Keratinocyte (primary cell): ENCODE results near the gene HLA-DRB1. TPM values are rescaled to one million over a fixed set of nuclear protein-coding genes. Genes with fewer than 3 reads are reported as not detected.

Experiments used
- DNase-seq: peaks from one replicate; pipeline ENCODE4 v3.0.0-alpha.2; 2011; ENCODE audit warnings: low read depth, missing footprints, low spot score
- FAIRE-seq: peaks from 2 replicates; lab custom pipeline; 2011; peaks lifted over from hg19 to GRCh38; lab: Jason Lieb, UNC
- H2AFZ ChIP-seq: 2 replicates; pipeline ENCODE4 v1.6.0; 2012; ENCODE audit warnings: low read length, control low read depth, inconsistent platforms; ENCODE audit not compliant: control insufficient read depth
- H3K27ac ChIP-seq: 2 replicates; pipeline ENCODE4 v1.5.1; 2011; ENCODE audit warnings: low read length; ENCODE audit not compliant: control insufficient read depth, insufficient read depth
- H3K27me3 ChIP-seq: 3 replicates; pipeline ENCODE4 v1.6.0; 2011; ENCODE audit warnings: low read length; ENCODE audit not compliant: control insufficient read depth, insufficient read depth; ENCODE audit errors: extremely low read depth
- H3K36me3 ChIP-seq, 2 experiments: 2 replicates in 1 of 2; 3 replicates in 1 of 2; pipeline ENCODE4 v1.5.1; 2011; ENCODE audit warnings: low read length in 2 of 2, mild to moderate bottlenecking in 1 of 2; ENCODE audit not compliant: control insufficient read depth in 2 of 2, insufficient read depth in 2 of 2; ENCODE audit errors: extremely low read depth in 1 of 2
- H3K4me1 ChIP-seq: 3 replicates; pipeline ENCODE4 v1.5.1; 2011; ENCODE audit warnings: low read length; ENCODE audit not compliant: control insufficient read depth, insufficient read depth; ENCODE audit errors: extremely low read depth
- H3K4me2 ChIP-seq: 3 replicates; pipeline ENCODE4 v1.6.0; 2011; ENCODE audit warnings: low read depth, low read length; ENCODE audit not compliant: control insufficient read depth, insufficient read depth; ENCODE audit errors: extremely low read depth
- H3K4me3 ChIP-seq, 3 experiments: fragments of 200-600 bp in 1 of 3; sonication (generic) in 1 of 3; 2 replicates in 2 of 3; 3 replicates in 1 of 3; pipeline ENCODE4 v1.5.1; 2011 to 2016; ENCODE audit warnings: low read length in 3 of 3, mild to moderate bottlenecking in 3 of 3, control low read depth in 2 of 3, inconsistent platforms in 1 of 3, low read depth in 1 of 3, mixed read lengths in 1 of 3, mixed run types in 1 of 3, moderate library complexity in 1 of 3; ENCODE audit not compliant: control insufficient read depth in 2 of 3, insufficient read depth in 2 of 3; ENCODE audit errors: extremely low read depth in 1 of 3
- H3K79me2 ChIP-seq: 2 replicates; pipeline ENCODE4 v1.6.0; 2012; ENCODE audit warnings: low read length; ENCODE audit not compliant: control insufficient read depth, insufficient read depth
- H3K9ac ChIP-seq: 3 replicates; pipeline ENCODE4 v1.6.0; 2011; ENCODE audit warnings: low read length; ENCODE audit not compliant: control insufficient read depth, insufficient read depth; ENCODE audit errors: extremely low read depth
- H3K9me1 ChIP-seq: 3 replicates; pipeline ENCODE4 v1.6.0; 2011; ENCODE audit warnings: low read length; ENCODE audit not compliant: control insufficient read depth, insufficient read depth; ENCODE audit errors: extremely low read depth
- H3K9me3 ChIP-seq: 2 replicates; pipeline ENCODE4 v1.5.1; 2012; ENCODE audit warnings: low read depth, low read length; ENCODE audit not compliant: control insufficient read depth
- H4K20me1 ChIP-seq: 3 replicates; pipeline ENCODE4 v1.6.0; 2011; ENCODE audit warnings: low read length; ENCODE audit not compliant: control insufficient read depth, insufficient read depth; ENCODE audit errors: extremely low read depth
- EZH2 ChIP-seq: IDR thresholded peaks from one replicate; pipeline ENCODE4 v1.6.1; 2012; ENCODE audit warnings: inconsistent platforms, mild to moderate bottlenecking, low read length, moderate library complexity
- dilution Hi-C: fragments of 300-500 bp; cut with MboI; formaldehyde crosslinking; loops from one replicate; pipeline ENCODE4 v1.7.0; 2020; ENCODE audit warnings: low sequenced_read_pairs; ENCODE audit not compliant: extremely low pct_ligation_motif_present
- polyA plus RNA-seq, 5 experiments: library from polyadenylated mRNA; depleted of rRNA in 3 of 5; stranded (reverse) in 3 of 5; stranded (forward) in 1 of 5; unstranded in 1 of 5; fragments of >200 nt; gene quantifications; 1 replicate in 1 of 5; 2 replicates in 3 of 5; 3 replicates in 1 of 5; pipeline versions ENCODE4 v1.2.1 to v1.2.3, GENCODE V29; 2011 to 2012; ENCODE audit warnings: missing spikeins in 2 of 5, low read depth in 1 of 5, low replicate concordance in 1 of 5
- TF ChIP-seq, protein P1 (sequence below), 3 experiments: IDR thresholded peaks in 1 of 3; conservative IDR thresholded peaks in 1 of 3; optimal IDR thresholded peaks in 1 of 3; 2 replicates in 2 of 3; 3 replicates in 1 of 3; pipeline versions ENCODE3 to v1.5.1; 2011; ENCODE audit warnings: low read length in 3 of 3, mild to moderate bottlenecking in 3 of 3, moderate library complexity in 2 of 3, control low read depth in 1 of 3, inconsistent platforms in 1 of 3; ENCODE audit not compliant: insufficient read depth in 2 of 3; ENCODE audit errors: extremely low read depth in 1 of 3

HLA-DRB1 gene
- polyA plus RNA-seq, 1 donor (not counting 4 experiments of a cell fraction or from before 2014, with no cell fraction given), result 0.12 TPM

DNA sequence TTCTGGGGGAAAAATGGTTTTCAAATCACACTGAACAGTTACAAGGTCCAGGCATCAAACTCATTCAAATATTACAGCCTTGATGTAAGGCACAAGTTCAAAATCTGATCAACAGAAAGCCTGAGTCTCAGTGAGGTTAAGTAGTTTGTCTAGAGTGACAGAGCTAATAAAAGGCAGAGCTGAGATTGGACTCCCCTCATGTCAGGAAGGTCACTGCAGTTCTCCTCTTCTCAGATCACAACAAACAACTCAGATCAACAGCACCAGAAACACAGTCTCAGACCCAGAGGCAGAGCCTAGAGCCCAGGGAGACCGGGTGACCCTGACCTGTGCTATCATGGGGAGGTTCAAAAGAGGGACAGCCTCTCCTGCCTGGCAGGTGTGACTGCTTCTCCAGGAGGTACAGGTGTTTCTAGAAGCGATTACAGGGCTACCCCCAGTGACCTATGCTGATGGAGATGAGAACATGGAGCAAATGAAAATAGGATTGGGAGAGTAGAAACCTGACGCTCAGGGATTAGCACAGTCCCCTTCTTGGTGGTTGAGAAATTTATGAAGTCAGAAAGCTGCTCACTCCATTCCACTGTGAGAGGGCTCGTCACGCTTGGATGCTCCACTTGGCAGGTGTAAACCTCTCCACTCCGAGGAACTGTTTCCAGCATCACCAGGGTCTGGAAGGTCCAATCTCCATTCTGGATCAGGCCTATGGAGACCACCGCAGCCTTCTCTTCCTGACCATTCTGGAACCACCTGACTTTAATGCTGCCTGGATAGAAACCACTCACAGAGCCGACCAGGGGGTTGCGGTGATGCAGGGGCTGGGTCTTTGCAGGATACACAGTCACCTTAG lies 35.3 kb downstream of the HLA-DRB1 start:
- no peaks in the 10 kb centered on the region for H3K36me3 ChIP-seq
- no peak overlapping the region for H3K4me3 ChIP-seq
- H3K4me2 ChIP-seq, result no peak overlapping the region
- no peak overlapping the region for H3K9ac ChIP-seq
- peaks cover 3% of the 10 kb centered on the region for H3K27me3 ChIP-seq
- no peak for DNase-seq
- dilution Hi-C loops, result no loop called here
- H3K4me1 ChIP-seq, result no peaks in the 10 kb centered on the region
- no peaks in the 10 kb centered on the region for H3K79me2 ChIP-seq
- no peak overlapping the region for H3K27ac ChIP-seq
- H2AFZ ChIP-seq, result no peak overlapping the region
- no peaks in the 10 kb centered on the region for H4K20me1 ChIP-seq
- TF ChIP-seq, protein P1, sequence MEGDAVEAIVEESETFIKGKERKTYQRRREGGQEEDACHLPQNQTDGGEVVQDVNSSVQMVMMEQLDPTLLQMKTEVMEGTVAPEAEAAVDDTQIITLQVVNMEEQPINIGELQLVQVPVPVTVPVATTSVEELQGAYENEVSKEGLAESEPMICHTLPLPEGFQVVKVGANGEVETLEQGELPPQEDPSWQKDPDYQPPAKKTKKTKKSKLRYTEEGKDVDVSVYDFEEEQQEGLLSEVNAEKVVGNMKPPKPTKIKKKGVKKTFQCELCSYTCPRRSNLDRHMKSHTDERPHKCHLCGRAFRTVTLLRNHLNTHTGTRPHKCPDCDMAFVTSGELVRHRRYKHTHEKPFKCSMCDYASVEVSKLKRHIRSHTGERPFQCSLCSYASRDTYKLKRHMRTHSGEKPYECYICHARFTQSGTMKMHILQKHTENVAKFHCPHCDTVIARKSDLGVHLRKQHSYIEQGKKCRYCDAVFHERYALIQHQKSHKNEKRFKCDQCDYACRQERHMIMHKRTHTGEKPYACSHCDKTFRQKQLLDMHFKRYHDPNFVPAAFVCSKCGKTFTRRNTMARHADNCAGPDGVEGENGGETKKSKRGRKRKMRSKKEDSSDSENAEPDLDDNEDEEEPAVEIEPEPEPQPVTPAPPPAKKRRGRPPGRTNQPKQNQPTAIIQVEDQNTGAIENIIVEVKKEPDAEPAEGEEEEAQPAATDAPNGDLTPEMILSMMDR (optimal IDR thresholded peaks at IDR 0.05 in 1 of 3, IDR thresholded peaks at IDR 0.05 in 1 of 3, conservative IDR thresholded peaks at IDR 0.05 in 1 of 3; ENCODE audit: extremely low read depth in 1 of 3, insufficient read depth in 2 of 3, low read length in 3 of 3), result no peak
- TF ChIP-seq EZH2, result no peak
- no peaks in the 10 kb centered on the region for H3K9me1 ChIP-seq
- H3K9me3 ChIP-seq, result no peaks in the 10 kb centered on the region
- FAIRE-seq, result no peak

DNA sequence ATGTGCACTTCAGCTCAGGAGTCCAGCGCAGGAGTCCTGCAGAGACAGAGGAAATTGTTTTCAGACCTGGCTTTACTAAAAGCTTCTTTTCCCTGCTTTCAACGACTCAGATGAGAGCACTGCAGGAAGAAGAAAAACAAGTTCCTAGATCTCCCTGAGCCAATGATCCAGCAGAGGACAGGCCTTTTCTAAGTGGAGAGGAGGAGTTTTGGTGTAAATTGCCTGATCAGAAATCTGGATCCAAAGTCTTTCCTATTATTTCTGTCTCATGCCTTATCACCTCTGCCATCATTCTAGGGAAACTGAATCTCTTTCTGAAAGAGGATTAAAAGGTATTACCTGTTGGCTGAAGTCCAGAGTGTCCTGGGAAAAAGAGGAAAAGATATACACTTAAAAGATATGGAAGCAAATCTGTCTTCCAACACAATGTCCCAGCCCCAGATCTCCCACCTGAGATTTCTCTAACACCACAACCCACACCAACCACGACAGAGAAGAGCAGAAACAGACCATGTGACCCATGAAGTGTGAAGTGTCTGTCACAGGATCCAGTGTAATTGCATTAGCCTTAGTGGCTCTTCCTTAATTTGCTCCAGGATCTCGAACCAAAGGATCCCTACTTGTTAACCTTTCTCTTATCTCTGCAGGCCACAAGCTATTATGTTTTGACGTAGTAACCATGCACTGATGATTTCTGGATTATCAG lies 36.5 kb downstream of the HLA-DRB1 start:
- no peaks in the 10 kb centered on the region for H3K27me3 ChIP-seq
- FAIRE-seq (no peak), DNase-seq (no peak)
- no peaks in the 10 kb centered on the region for H3K9me3 ChIP-seq
- no peaks in the 10 kb centered on the region for H3K36me3 ChIP-seq
- H3K9ac ChIP-seq, result no peak overlapping the region
- no peak overlapping the region for H3K27ac ChIP-seq
- dilution Hi-C loops, result no loop called here
- H3K4me2 ChIP-seq, result no peak overlapping the region
- H3K4me1 ChIP-seq, result no peaks in the 10 kb centered on the region
- no peaks in the 10 kb centered on the region for H4K20me1 ChIP-seq
- H3K4me3 ChIP-seq, result no peak overlapping the region
- no peaks in the 10 kb centered on the region for H3K79me2 ChIP-seq
- no peak overlapping the region for H2AFZ ChIP-seq
- TF ChIP-seq, protein P1 (optimal IDR thresholded peaks at IDR 0.05 in 1 of 3, IDR thresholded peaks at IDR 0.05 in 1 of 3, conservative IDR thresholded peaks at IDR 0.05 in 1 of 3; ENCODE audit: extremely low read depth in 1 of 3, insufficient read depth in 2 of 3, low read length in 3 of 3), result no peak
- no peak for TF ChIP-seq EZH2
- no peaks in the 10 kb centered on the region for H3K9me1 ChIP-seq
